ENCODE measurements around the gene MIS18A.
A peak's percentile ranks its signal among the peaks of the same experiment; 100 is the strongest.

Gene MIS18A

GRCh38 chr21:32252136-32252535 lies 26.7 kb downstream of the MIS18A start:
- DNase-seq (ENCODE audit: low spot score): no peak

GRCh38 chr21:32249511-32250280 lies 29.2 kb downstream of the MIS18A start:
- no peak for DNase-seq (ENCODE audit: low spot score)

GRCh38 chr21:32248571-32249461 lies 30.0 kb downstream of the MIS18A start:
- DNase-seq (ENCODE audit: low spot score): no peak

GRCh38 chr21:32246571-32247140 lies 32.2 kb downstream of the MIS18A start:
- DNase-seq (ENCODE audit: low spot score): no peak

- no peak for DNase-seq (ENCODE audit: low spot score)
Measured at GRCh38 chr21:32245971-32246370, 32.9 kb downstream of the MIS18A start.

GRCh38 chr21:32240851-32241687 lies 37.8 kb downstream of the MIS18A start:
- DNase-seq (ENCODE audit: low spot score): no peak

GRCh38 chr21:32239551-32239950 lies 39.3 kb downstream of the MIS18A start:
- DNase-seq (ENCODE audit: low spot score): no peak

GRCh38 chr21:32238063-32238462 lies 40.8 kb downstream of the MIS18A start:
- DNase-seq (ENCODE audit: low spot score): no peak

GRCh38 chr21:32237021-32237420 lies 41.8 kb downstream of the MIS18A start:
- DNase-seq (ENCODE audit: low spot score): no peak

GRCh38 chr21:32233722-32234301 lies 45.0 kb downstream of the MIS18A start:
- no peak for DNase-seq (ENCODE audit: low spot score)

- DNase-seq (ENCODE audit: low spot score): peak; percentile 25
Measured at GRCh38 chr21:32233055-32233546, 45.7 kb downstream of the MIS18A start.

GRCh38 chr21:32226444-32226843 lies 52.4 kb downstream of the MIS18A start:
- DNase-seq (ENCODE audit: low spot score): no peak

Measured in AG08396 (cell line).